Smooth muscle cell (in vitro differentiated cells): Measurements from ENCODE around the gene UGT2B7. TPM values are rescaled to one million over a fixed set of nuclear protein-coding genes. Genes with fewer than 3 reads are reported as not detected.

Source experiments
- DNase-seq: peaks from one replicate; lab custom pipeline; 2025; ENCODE audit not compliant: unreplicated experiment; lab: John Stamatoyannopoulos, UW
- H2AFZ ChIP-seq: fragments of 200-600 bp; sonication (generic); 2 replicates; pipeline ENCODE4 v1.6.0; 2016; ENCODE audit warnings: antibody characterized with exemption, low read depth, mild to moderate bottlenecking
- H3F3A ChIP-seq: fragments of 200-600 bp; sonication (generic); 2 replicates; pipeline ENCODE4 v1.6.0; 2017; ENCODE audit warnings: antibody characterized with exemption, low read depth
- H3K27ac ChIP-seq: fragments of 200-600 bp; sonication (generic); 2 replicates; pipeline ENCODE4 v1.5.1; 2016; ENCODE audit warnings: low read depth, mild to moderate bottlenecking
- H3K27me3 ChIP-seq: fragments of 200-600 bp; sonication (generic); 2 replicates; pipeline ENCODE4 v1.6.1; 2016; ENCODE audit warnings: low read depth, mild to moderate bottlenecking
- H3K36me3 ChIP-seq: fragments of 200-600 bp; sonication (generic); 2 replicates; pipeline ENCODE4 v1.5.1; 2016; ENCODE audit warnings: low read depth
- H3K4me1 ChIP-seq: fragments of 200-600 bp; sonication (generic); 2 replicates; pipeline ENCODE4 v1.5.1; 2016; ENCODE audit warnings: low read depth
- H3K4me2 ChIP-seq: fragments of 200-600 bp; sonication (generic); 2 replicates; pipeline ENCODE4 v1.6.0; 2016; ENCODE audit warnings: mild to moderate bottlenecking
- H3K4me3 ChIP-seq: fragments of 200-600 bp; sonication (generic); 2 replicates; pipeline ENCODE4 v1.5.1; 2016; ENCODE audit warnings: mild to moderate bottlenecking
- H3K79me2 ChIP-seq: fragments of 200-600 bp; sonication (generic); 2 replicates; pipeline ENCODE4 v1.6.0; 2016; ENCODE audit warnings: low read depth, mild to moderate bottlenecking
- H3K9ac ChIP-seq: fragments of 200-600 bp; sonication (generic); 2 replicates; pipeline ENCODE4 v1.6.0; 2016; ENCODE audit warnings: low read depth
- H3K9me3 ChIP-seq: fragments of 200-600 bp; sonication (generic); replicated peaks from 2 replicates; pipeline ENCODE4 v1.5.1; 2016; ENCODE audit warnings: low read depth
- H4K20me1 ChIP-seq: fragments of 200-600 bp; sonication (generic); 2 replicates; pipeline ENCODE4 v1.6.0; 2016; ENCODE audit warnings: low read depth
- CTCF ChIP-seq: fragments of 200-600 bp; sonication (generic); IDR thresholded peaks from 2 replicates; pipeline ENCODE4 v1.5.1; 2017; ENCODE audit warnings: borderline replicate concordance, mild to moderate bottlenecking, antibody characterized with exemption; ENCODE audit not compliant: insufficient read depth, poor library complexity, severe bottlenecking
- WGBS: methylation state at CpG from one replicate; pipeline ENCODE4 v1.1.7; 2016; ENCODE audit warnings: low lambda C conversion rate; 5-methylcytosine and 5-hydroxymethylcytosine counted together
- polyA plus RNA-seq: library from polyadenylated mRNA; unstranded; fragments of >200 nt; fragmentation: Nextera tagmentation; extraction: Ambion mirVana; gene quantifications from 2 replicates; pipeline ENCODE4 v1.2.1, GENCODE V29; 2016
- total RNA-seq: library from RNA; depleted of rRNA; stranded (reverse); fragments of >200 nt; gene quantifications from 2 replicates; pipeline ENCODE4 v1.2.3, GENCODE V29; 2014

Gene UGT2B7
- total and polyA plus RNA-seq, 2 experiments from 2014 or later = 0.45 to 2.6 TPM

GRCh38 chr4:69057620-69058409 is 38.5 kb upstream of the UGT2B7 start:
- TF ChIP-seq CTCF = no peak
- DNase-seq = no peak
- Histone ChIP-seq H3F3A (peaks cover 5% of the 10 kb centered on the region), H3K9me3 (no peaks in the 10 kb centered on the region), H3K4me1 (peaks cover 14% of the 10 kb centered on the region), H2AFZ (peak overlapping the region; percentile 84), H3K9ac (peak overlapping the region; percentile 43), H3K36me3 (no peaks in the 10 kb centered on the region), H3K4me2 (peak overlapping the region; percentile 76), H3K27ac (peak overlapping the region; percentile 94), H3K79me2 (no peaks in the 10 kb centered on the region), H3K27me3 (no peaks in the 10 kb centered on the region), H3K4me3 (peak overlapping the region; percentile 13), H4K20me1 (no peaks in the 10 kb centered on the region)
- WGBS = 34% methylated on average over 5 of the region's 5 CpGs

- peak overlapping the region; percentile 76 for H3K4me2 ChIP-seq
- peaks cover 14% of the 10 kb centered on the region for H3K4me1 ChIP-seq
- H3K9me3 ChIP-seq = no peaks in the 10 kb centered on the region
- DNase-seq = no peak
- H3K4me3 ChIP-seq = no peak overlapping the region
- no peak overlapping the region for H3K9ac ChIP-seq
- peaks cover 5% of the 10 kb centered on the region for H3F3A ChIP-seq
- peak overlapping the region; percentile 84 for H2AFZ ChIP-seq
- no peak for TF ChIP-seq CTCF
- 86% methylated on average over 6 of the region's 6 CpGs for WGBS
- H4K20me1 ChIP-seq = no peaks in the 10 kb centered on the region
- no peaks in the 10 kb centered on the region for H3K27me3 ChIP-seq
- no peaks in the 10 kb centered on the region for H3K79me2 ChIP-seq
- H3K27ac ChIP-seq = peak overlapping the region; percentile 94
- no peaks in the 10 kb centered on the region for H3K36me3 ChIP-seq
These were observed 37.7 kb upstream of the UGT2B7 start for GRCh38 chr4:69058410-69059059.

- no peak overlapping the region for H2AFZ ChIP-seq
- no peaks in the 10 kb centered on the region for H3K79me2 ChIP-seq
- 84% methylated on average over 5 of the region's 5 CpGs for WGBS
- H3K4me2 ChIP-seq = no peak overlapping the region
- no peak for TF ChIP-seq CTCF
- no peaks in the 10 kb centered on the region for H3K9me3 ChIP-seq
- peaks cover under 1% of the 10 kb centered on the region for H3F3A ChIP-seq
- H3K27ac ChIP-seq = no peak overlapping the region
- H4K20me1 ChIP-seq = no peaks in the 10 kb centered on the region
- H3K4me1 ChIP-seq = peaks cover 14% of the 10 kb centered on the region
- no peaks in the 10 kb centered on the region for H3K27me3 ChIP-seq
- no peak overlapping the region for H3K4me3 ChIP-seq
- no peaks in the 10 kb centered on the region for H3K36me3 ChIP-seq
- H3K9ac ChIP-seq = no peak overlapping the region
- DNase-seq = no peak
These were observed 35.5 kb upstream of the UGT2B7 start for GRCh38 chr4:69060651-69061308.
